ENCODE measurements around the gene ZNF138.

GRCh38 chr7:64774204-64774842 lies 19.9 kb upstream of the ZNF138 start:
- TF ChIP-seq, protein P1, sequence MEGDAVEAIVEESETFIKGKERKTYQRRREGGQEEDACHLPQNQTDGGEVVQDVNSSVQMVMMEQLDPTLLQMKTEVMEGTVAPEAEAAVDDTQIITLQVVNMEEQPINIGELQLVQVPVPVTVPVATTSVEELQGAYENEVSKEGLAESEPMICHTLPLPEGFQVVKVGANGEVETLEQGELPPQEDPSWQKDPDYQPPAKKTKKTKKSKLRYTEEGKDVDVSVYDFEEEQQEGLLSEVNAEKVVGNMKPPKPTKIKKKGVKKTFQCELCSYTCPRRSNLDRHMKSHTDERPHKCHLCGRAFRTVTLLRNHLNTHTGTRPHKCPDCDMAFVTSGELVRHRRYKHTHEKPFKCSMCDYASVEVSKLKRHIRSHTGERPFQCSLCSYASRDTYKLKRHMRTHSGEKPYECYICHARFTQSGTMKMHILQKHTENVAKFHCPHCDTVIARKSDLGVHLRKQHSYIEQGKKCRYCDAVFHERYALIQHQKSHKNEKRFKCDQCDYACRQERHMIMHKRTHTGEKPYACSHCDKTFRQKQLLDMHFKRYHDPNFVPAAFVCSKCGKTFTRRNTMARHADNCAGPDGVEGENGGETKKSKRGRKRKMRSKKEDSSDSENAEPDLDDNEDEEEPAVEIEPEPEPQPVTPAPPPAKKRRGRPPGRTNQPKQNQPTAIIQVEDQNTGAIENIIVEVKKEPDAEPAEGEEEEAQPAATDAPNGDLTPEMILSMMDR (IDR thresholded peaks at IDR 0.05): no peak
- no peak for TF ChIP-seq POLR2A (IDR thresholded peaks at IDR 0.05)

All from right lobe of liver (tissue), 4 donors.